ENCODE results near the gene EFHD1. TPM values are rescaled to one million over a fixed set of nuclear protein-coding genes. Genes with fewer than 3 reads are reported as not detected.

Gene EFHD1
- polyA plus RNA-seq, 3 donors = not detected

GRCh38 chr2:232666051-232666805, 32.8 kb downstream of the EFHD1 start:
- no peak for DNase-seq
- Mint-ChIP-seq H3K9me3 (peaks cover 0 to 2% (median 0%) of the 10 kb centered on the region in 7 donors), H3K36me3 (no peaks in the 10 kb centered on the region), H3K4me1 (no peaks in the 10 kb centered on the region), H3K4me3 (no peak overlapping the region), H3K27me3 (ENCODE audit: low read depth in 3 of 3) (peaks cover 4 to 9% (median 5%) of the 10 kb centered on the region in 3 donors), H3K27ac (no peak overlapping the region)
- no peaks in the 10 kb centered on the region for H3K79me2 ChIP-seq (ENCODE audit: insufficient read depth, low read length)
- no peak overlapping the region for H3K27ac ChIP-seq (ENCODE audit: low read depth in 1 of 2, low read length in 2 of 2)
- no peaks in the 10 kb centered on the region for H3K36me3 ChIP-seq (replicated peaks in 1 of 2; ENCODE audit: control insufficient read depth in 1 of 2, insufficient read depth in 2 of 2, low read length in 2 of 2)
- intact Hi-C loops (cut with micrococcal nuclease) = no loop called here
- no peaks in the 10 kb centered on the region for H3K4me1 ChIP-seq (ENCODE audit: control insufficient read depth in 1 of 2, insufficient read depth in 2 of 2, low read length in 2 of 2)
- H3K27me3 ChIP-seq (ENCODE audit: control insufficient read depth in 2 of 2, insufficient read depth in 2 of 2, low read length in 2 of 2) = no peaks in the 10 kb centered on the region
- no peaks in the 10 kb centered on the region for H4K20me1 ChIP-seq (ENCODE audit: insufficient read depth, low read length)
- H3K9me3 ChIP-seq (replicated peaks in 1 of 2; ENCODE audit: control insufficient read depth in 1 of 2, insufficient read depth in 1 of 2, low read length in 2 of 2) = no peaks in the 10 kb centered on the region
- no peak overlapping the region for H3K4me2 ChIP-seq (replicated peaks; ENCODE audit: extremely low read depth, low read length, poor library complexity, severe bottlenecking)
- TF ChIP-seq, protein P1, sequence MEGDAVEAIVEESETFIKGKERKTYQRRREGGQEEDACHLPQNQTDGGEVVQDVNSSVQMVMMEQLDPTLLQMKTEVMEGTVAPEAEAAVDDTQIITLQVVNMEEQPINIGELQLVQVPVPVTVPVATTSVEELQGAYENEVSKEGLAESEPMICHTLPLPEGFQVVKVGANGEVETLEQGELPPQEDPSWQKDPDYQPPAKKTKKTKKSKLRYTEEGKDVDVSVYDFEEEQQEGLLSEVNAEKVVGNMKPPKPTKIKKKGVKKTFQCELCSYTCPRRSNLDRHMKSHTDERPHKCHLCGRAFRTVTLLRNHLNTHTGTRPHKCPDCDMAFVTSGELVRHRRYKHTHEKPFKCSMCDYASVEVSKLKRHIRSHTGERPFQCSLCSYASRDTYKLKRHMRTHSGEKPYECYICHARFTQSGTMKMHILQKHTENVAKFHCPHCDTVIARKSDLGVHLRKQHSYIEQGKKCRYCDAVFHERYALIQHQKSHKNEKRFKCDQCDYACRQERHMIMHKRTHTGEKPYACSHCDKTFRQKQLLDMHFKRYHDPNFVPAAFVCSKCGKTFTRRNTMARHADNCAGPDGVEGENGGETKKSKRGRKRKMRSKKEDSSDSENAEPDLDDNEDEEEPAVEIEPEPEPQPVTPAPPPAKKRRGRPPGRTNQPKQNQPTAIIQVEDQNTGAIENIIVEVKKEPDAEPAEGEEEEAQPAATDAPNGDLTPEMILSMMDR (IDR thresholded peaks at IDR 0.05) = no peak
- H3K9ac ChIP-seq (ENCODE audit: insufficient read depth, low read length, poor library complexity, severe bottlenecking) = no peak overlapping the region
- H3K4me3 ChIP-seq (replicated peaks in 1 of 3; ENCODE audit: low read depth in 2 of 3, low read length in 3 of 3) = no peak overlapping the region
- 93% methylated on average over 6 of the region's 7 CpGs for WGBS (ENCODE audit: insufficient coverage)
- no peak overlapping the region for H2AFZ ChIP-seq (ENCODE audit: insufficient read depth, low read depth, low read length, poor library complexity, severe bottlenecking)

- Histone ChIP-seq H4K20me1 (ENCODE audit: insufficient read depth, low read length) (no peaks in the 10 kb centered on the region), H3K9ac (ENCODE audit: insufficient read depth, low read length, poor library complexity, severe bottlenecking) (no peak overlapping the region), H3K36me3 (replicated peaks in 1 of 2; ENCODE audit: control insufficient read depth in 1 of 2, insufficient read depth in 2 of 2, low read length in 2 of 2) (no peaks in the 10 kb centered on the region), H3K4me3 (replicated peaks in 1 of 3; ENCODE audit: low read depth in 2 of 3, low read length in 3 of 3) (no peak overlapping the region), H2AFZ (ENCODE audit: insufficient read depth, low read depth, low read length, poor library complexity, severe bottlenecking) (no peak overlapping the region), H3K27me3 (ENCODE audit: control insufficient read depth in 2 of 2, insufficient read depth in 2 of 2, low read length in 2 of 2) (no peaks in the 10 kb centered on the region), H3K4me1 (ENCODE audit: control insufficient read depth in 1 of 2, insufficient read depth in 2 of 2, low read length in 2 of 2) (no peaks in the 10 kb centered on the region), H3K79me2 (ENCODE audit: insufficient read depth, low read length) (no peaks in the 10 kb centered on the region), H3K4me2 (replicated peaks; ENCODE audit: extremely low read depth, low read length, poor library complexity, severe bottlenecking) (no peak overlapping the region), H3K27ac (ENCODE audit: low read depth in 1 of 2, low read length in 2 of 2) (no peak overlapping the region), H3K9me3 (replicated peaks in 1 of 2; ENCODE audit: control insufficient read depth in 1 of 2, insufficient read depth in 1 of 2, low read length in 2 of 2) (no peaks in the 10 kb centered on the region)
- intact Hi-C loops (cut with micrococcal nuclease) = no loop called here
- WGBS (ENCODE audit: insufficient coverage) = 89% methylated on average over 4 of the region's 10 CpGs
- no peak for DNase-seq
- H3K27ac Mint-ChIP-seq = no peak overlapping the region
- H3K4me1 Mint-ChIP-seq = no peaks in the 10 kb centered on the region
- no peaks in the 10 kb centered on the region for H3K36me3 Mint-ChIP-seq
- peaks cover 0 to 2% (median 0%) of the 10 kb centered on the region in 7 donors for H3K9me3 Mint-ChIP-seq
- peaks cover 4 to 12% (median 6%) of the 10 kb centered on the region in 3 donors for H3K27me3 Mint-ChIP-seq (ENCODE audit: low read depth in 3 of 3)
- H3K4me3 Mint-ChIP-seq = no peak overlapping the region
- TF ChIP-seq, protein P1 (IDR thresholded peaks at IDR 0.05) = no peak
Observed at GRCh38 chr2:232667989-232668583, 34.7 kb downstream of the EFHD1 start.
